Keratinocyte (primary cell): Measurements from ENCODE around the gene CREB3. TPM values are rescaled to one million over a fixed set of nuclear protein-coding genes. Genes with fewer than 3 reads are reported as not detected.

Experiments used
- DNase-seq: peaks from one replicate; pipeline ENCODE4 v3.0.0-alpha.2; 2011; ENCODE audit warnings: low read depth, missing footprints, low spot score
- FAIRE-seq: peaks from 2 replicates; lab custom pipeline; 2011; peaks lifted over from hg19 to GRCh38; lab: Jason Lieb, UNC
- H2AFZ ChIP-seq: 2 replicates; pipeline ENCODE4 v1.6.0; 2012; ENCODE audit warnings: low read length, control low read depth, inconsistent platforms; ENCODE audit not compliant: control insufficient read depth
- H3K27ac ChIP-seq: 2 replicates; pipeline ENCODE4 v1.5.1; 2011; ENCODE audit warnings: low read length; ENCODE audit not compliant: control insufficient read depth, insufficient read depth
- H3K27me3 ChIP-seq: 3 replicates; pipeline ENCODE4 v1.6.0; 2011; ENCODE audit warnings: low read length; ENCODE audit not compliant: control insufficient read depth, insufficient read depth; ENCODE audit errors: extremely low read depth
- H3K36me3 ChIP-seq, 2 experiments: 2 replicates in 1 of 2; 3 replicates in 1 of 2; pipeline ENCODE4 v1.5.1; 2011; ENCODE audit warnings: low read length in 2 of 2, mild to moderate bottlenecking in 1 of 2; ENCODE audit not compliant: control insufficient read depth in 2 of 2, insufficient read depth in 2 of 2; ENCODE audit errors: extremely low read depth in 1 of 2
- H3K4me1 ChIP-seq: 3 replicates; pipeline ENCODE4 v1.5.1; 2011; ENCODE audit warnings: low read length; ENCODE audit not compliant: control insufficient read depth, insufficient read depth; ENCODE audit errors: extremely low read depth
- H3K4me2 ChIP-seq: 3 replicates; pipeline ENCODE4 v1.6.0; 2011; ENCODE audit warnings: low read depth, low read length; ENCODE audit not compliant: control insufficient read depth, insufficient read depth; ENCODE audit errors: extremely low read depth
- H3K4me3 ChIP-seq, 3 experiments: fragments of 200-600 bp in 1 of 3; sonication (generic) in 1 of 3; 2 replicates in 2 of 3; 3 replicates in 1 of 3; pipeline ENCODE4 v1.5.1; 2011 to 2016; ENCODE audit warnings: low read length in 3 of 3, mild to moderate bottlenecking in 3 of 3, control low read depth in 2 of 3, inconsistent platforms in 1 of 3, low read depth in 1 of 3, mixed read lengths in 1 of 3, mixed run types in 1 of 3, moderate library complexity in 1 of 3; ENCODE audit not compliant: control insufficient read depth in 2 of 3, insufficient read depth in 2 of 3; ENCODE audit errors: extremely low read depth in 1 of 3
- H3K79me2 ChIP-seq: 2 replicates; pipeline ENCODE4 v1.6.0; 2012; ENCODE audit warnings: low read length; ENCODE audit not compliant: control insufficient read depth, insufficient read depth
- H3K9ac ChIP-seq: 3 replicates; pipeline ENCODE4 v1.6.0; 2011; ENCODE audit warnings: low read length; ENCODE audit not compliant: control insufficient read depth, insufficient read depth; ENCODE audit errors: extremely low read depth
- H3K9me1 ChIP-seq: 3 replicates; pipeline ENCODE4 v1.6.0; 2011; ENCODE audit warnings: low read length; ENCODE audit not compliant: control insufficient read depth, insufficient read depth; ENCODE audit errors: extremely low read depth
- H3K9me3 ChIP-seq: 2 replicates; pipeline ENCODE4 v1.5.1; 2012; ENCODE audit warnings: low read depth, low read length; ENCODE audit not compliant: control insufficient read depth
- H4K20me1 ChIP-seq: 3 replicates; pipeline ENCODE4 v1.6.0; 2011; ENCODE audit warnings: low read length; ENCODE audit not compliant: control insufficient read depth, insufficient read depth; ENCODE audit errors: extremely low read depth
- CTCF ChIP-seq, 3 experiments: IDR thresholded peaks in 1 of 3; conservative IDR thresholded peaks in 1 of 3; optimal IDR thresholded peaks in 1 of 3; 2 replicates in 2 of 3; 3 replicates in 1 of 3; pipeline versions ENCODE3 to v1.5.1; 2011; ENCODE audit warnings: low read length in 3 of 3, mild to moderate bottlenecking in 3 of 3, moderate library complexity in 2 of 3, control low read depth in 1 of 3, inconsistent platforms in 1 of 3; ENCODE audit not compliant: insufficient read depth in 2 of 3; ENCODE audit errors: extremely low read depth in 1 of 3
- EZH2 ChIP-seq: IDR thresholded peaks from one replicate; pipeline ENCODE4 v1.6.1; 2012; ENCODE audit warnings: inconsistent platforms, mild to moderate bottlenecking, low read length, moderate library complexity
- dilution Hi-C: fragments of 300-500 bp; cut with MboI; formaldehyde crosslinking; loops from one replicate; pipeline ENCODE4 v1.7.0; 2020; ENCODE audit warnings: low sequenced_read_pairs; ENCODE audit not compliant: extremely low pct_ligation_motif_present
- polyA plus RNA-seq, 5 experiments: library from polyadenylated mRNA; depleted of rRNA in 3 of 5; stranded (reverse) in 3 of 5; stranded (forward) in 1 of 5; unstranded in 1 of 5; fragments of >200 nt; gene quantifications; 1 replicate in 1 of 5; 2 replicates in 3 of 5; 3 replicates in 1 of 5; pipeline versions ENCODE4 v1.2.1 to v1.2.3, GENCODE V29; 2011 to 2012; ENCODE audit warnings: missing spikeins in 2 of 5, low read depth in 1 of 5, low replicate concordance in 1 of 5

The CREB3 gene
- polyA plus RNA-seq, 1 donor (not counting 4 experiments of a cell fraction or from before 2014, with no cell fraction given) = 24.6 TPM

- H3K79me2 ChIP-seq = peaks cover 17% of the 10 kb centered on the region
- H3K36me3 ChIP-seq = peaks cover 40 to 57% of the 10 kb centered on the region in 2 experiments
- H3K9me3 ChIP-seq = no peaks in the 10 kb centered on the region
- no peak overlapping the region for H3K4me3 ChIP-seq
- peaks cover 7% of the 10 kb centered on the region for H3K4me1 ChIP-seq
- H4K20me1 ChIP-seq = no peaks in the 10 kb centered on the region
- no peak overlapping the region for H2AFZ ChIP-seq
- no peaks in the 10 kb centered on the region for H3K27me3 ChIP-seq
- dilution Hi-C loops = no loop called here
- H3K27ac ChIP-seq = no peak overlapping the region
- DNase-seq = no peak
- H3K9me1 ChIP-seq = peaks cover 3% of the 10 kb centered on the region
- FAIRE-seq = no peak
- no peak for TF ChIP-seq CTCF (optimal IDR thresholded peaks at IDR 0.05 in 1 of 3, IDR thresholded peaks at IDR 0.05 in 1 of 3, conservative IDR thresholded peaks at IDR 0.05 in 1 of 3; ENCODE audit: extremely low read depth in 1 of 3, insufficient read depth in 2 of 3, low read length in 3 of 3)
- no peak overlapping the region for H3K9ac ChIP-seq
- no peak overlapping the region for H3K4me2 ChIP-seq
These were observed 9.3 kb downstream of the CREB3 start for GRCh38 chr9:35741740-35742139.

GRCh38 chr9:35743452-35743851 lies 11.0 kb downstream of the CREB3 start:
- H3K27ac ChIP-seq = no peak overlapping the region
- FAIRE-seq (no peak), DNase-seq (no peak)
- H3K9ac ChIP-seq = no peak overlapping the region
- no peak overlapping the region for H2AFZ ChIP-seq
- no peak for TF ChIP-seq EZH2
- H3K4me2 ChIP-seq = no peak overlapping the region
- H4K20me1 ChIP-seq = peaks cover 5% of the 10 kb centered on the region
- H3K4me1 ChIP-seq = peaks cover 17% of the 10 kb centered on the region
- H3K27me3 ChIP-seq = no peaks in the 10 kb centered on the region
- dilution Hi-C loops = no loop called here
- H3K4me3 ChIP-seq = no peak overlapping the region
- peaks cover 29 to 44% of the 10 kb centered on the region in 2 experiments for H3K36me3 ChIP-seq
- H3K9me1 ChIP-seq = peaks cover 3% of the 10 kb centered on the region
- peaks cover 34% of the 10 kb centered on the region for H3K79me2 ChIP-seq
- no peaks in the 10 kb centered on the region for H3K9me3 ChIP-seq

GRCh38 chr9:35743880-35744518 lies 11.5 kb downstream of the CREB3 start:
- no peak for TF ChIP-seq CTCF (optimal IDR thresholded peaks at IDR 0.05 in 1 of 3, IDR thresholded peaks at IDR 0.05 in 1 of 3, conservative IDR thresholded peaks at IDR 0.05 in 1 of 3; ENCODE audit: extremely low read depth in 1 of 3, insufficient read depth in 2 of 3, low read length in 3 of 3)
- no peak for TF ChIP-seq EZH2
- Histone ChIP-seq H3K9me3 (no peaks in the 10 kb centered on the region), H3K4me2 (no peak overlapping the region), H3K4me3 (no peak overlapping the region), H3K9ac (no peak overlapping the region), H3K9me1 (peaks cover 3% of the 10 kb centered on the region), H3K79me2 (peaks cover 38% of the 10 kb centered on the region), H3K36me3 (peaks cover 24 to 39% of the 10 kb centered on the region in 2 experiments), H3K27ac (no peak overlapping the region), H3K27me3 (no peaks in the 10 kb centered on the region), H3K4me1 (peaks cover 17% of the 10 kb centered on the region), H4K20me1 (peaks cover 5% of the 10 kb centered on the region), H2AFZ (no peak overlapping the region)
- dilution Hi-C loops = no loop called here
- no peak for DNase-seq
- no peak for FAIRE-seq
